CD4-positive, alpha-beta T cell treated with Interleukin-1 beta for 1 hour (primary cell): ENCODE results near the gene CSTA.

Source experiments
- DNase-seq, 2 donors: peaks; one replicate each; pipeline ENCODE4 v3.0.0-alpha.2; 2020 to 2022

CSTA gene

GRCh38 chr3:122382888-122383666, 58.0 kb downstream of the CSTA start, which contains the start of gene MIX23:
TSS of gene MIX23 (minus strand) at chr3:122383231. CDS start at chr3:122383224, 7 bp downstream.
- DNase-seq = peak; percentile 81 to 86

- peak; percentile 93 for DNase-seq
Observed at GRCh38 chr3:122383771-122384697, 59.0 kb downstream of the CSTA start, which contains the start of gene FAM162A. TSS of gene FAM162A (plus strand) at chr3:122384182. CDS start at chr3:122384266, 84 bp downstream.

- DNase-seq = no peak
Observed at GRCh38 chr3:122387709-122388108, 62.7 kb downstream of the CSTA start.

- DNase-seq = no peak
Observed at GRCh38 chr3:122389197-122389596, 64.1 kb downstream of the CSTA start.

GRCh38 chr3:122389892-122390291, 64.8 kb downstream of the CSTA start:
- no peak for DNase-seq

GRCh38 chr3:122390665-122391064, 65.6 kb downstream of the CSTA start:
- no peak for DNase-seq
